T-helper 22 cell (primary cell): ENCODE data around the gene SMIM3.
"Not testable (repeated sequence)": the region's sequence is repeated elsewhere in the genome, so short reads cannot be mapped to it uniquely, and the experiment has no call there.

Experiments used
- DNase-seq: peaks from one replicate; pipeline ENCODE4 v3.0.0-alpha.2; 2020; ENCODE audit warnings: low read depth

Gene SMIM3

DNA sequence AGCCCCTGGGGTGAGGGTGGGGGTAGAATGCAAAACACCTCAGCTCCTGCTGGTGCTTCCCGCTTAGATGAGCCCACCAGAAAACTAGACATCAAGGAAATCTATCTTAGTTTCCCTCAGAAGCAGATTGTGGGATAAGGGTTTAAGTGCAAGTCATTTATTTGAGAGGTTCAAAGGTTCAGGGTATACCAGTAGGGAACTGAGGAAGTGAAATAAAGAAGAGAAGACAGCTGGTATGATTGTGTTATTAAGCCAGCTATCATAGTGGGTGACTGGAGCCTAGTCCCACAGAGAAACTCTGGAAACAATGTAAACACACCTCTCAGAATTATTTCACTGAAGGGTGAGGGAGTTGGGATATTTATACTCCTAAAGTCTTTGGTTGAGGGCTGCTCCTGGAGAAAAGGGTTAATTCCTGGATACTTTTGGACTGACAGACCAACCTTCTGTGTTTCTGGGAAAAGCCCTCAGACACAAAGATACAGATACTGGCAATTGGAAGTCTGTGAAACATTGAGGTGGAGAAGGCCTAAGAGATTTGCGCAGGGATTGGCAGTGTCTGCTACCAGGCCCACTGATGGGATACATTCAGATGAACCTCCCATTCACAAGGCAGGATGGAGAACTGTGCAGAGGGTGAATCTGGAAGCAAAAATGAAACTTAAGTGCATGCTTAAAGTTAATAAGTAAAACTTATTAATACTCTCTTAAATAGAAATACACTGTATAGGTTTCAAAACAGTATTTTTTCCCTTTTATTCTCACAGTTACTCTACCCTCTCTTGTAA lies 13.4 kb upstream of the SMIM3 start:
- no peak for DNase-seq

DNA sequence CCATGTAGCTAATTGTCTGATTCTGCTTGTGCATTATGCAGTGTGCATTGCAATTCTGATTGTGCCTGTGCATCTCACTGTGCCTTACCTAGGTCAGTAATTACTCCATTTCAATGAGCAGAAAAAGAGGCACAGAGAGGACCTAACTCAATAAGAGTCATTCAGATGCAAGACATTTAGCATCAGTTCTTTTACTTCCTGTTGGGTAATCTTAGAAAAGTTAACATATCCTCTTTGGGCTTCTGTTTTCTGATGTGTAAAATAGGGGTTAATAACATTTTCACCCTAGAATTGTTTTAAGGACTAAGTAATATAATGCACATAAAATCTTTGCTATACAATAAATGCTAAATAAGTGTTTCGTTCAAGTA lies 12.8 kb upstream of the SMIM3 start:
- DNase-seq: no peak

DNA sequence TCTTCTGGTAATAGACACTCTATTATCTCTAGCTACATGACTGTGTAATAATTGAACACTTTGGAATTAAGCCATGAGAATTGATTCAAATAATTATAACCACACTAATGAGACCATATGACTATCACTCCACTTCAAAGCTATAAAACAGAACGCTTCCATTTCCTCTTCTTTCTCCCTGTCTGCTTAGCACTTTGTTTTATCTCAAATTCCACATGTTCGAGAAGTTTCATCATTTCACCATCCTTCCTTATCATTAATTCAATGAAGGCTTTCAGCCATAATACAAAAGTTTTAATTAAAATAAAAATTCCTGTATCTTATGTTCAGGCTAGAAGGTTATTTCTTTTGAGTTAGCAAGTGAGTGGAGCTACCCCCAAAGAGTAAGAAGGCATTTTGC lies 12.3 kb upstream of the SMIM3 start:
- no peak for DNase-seq

DNA sequence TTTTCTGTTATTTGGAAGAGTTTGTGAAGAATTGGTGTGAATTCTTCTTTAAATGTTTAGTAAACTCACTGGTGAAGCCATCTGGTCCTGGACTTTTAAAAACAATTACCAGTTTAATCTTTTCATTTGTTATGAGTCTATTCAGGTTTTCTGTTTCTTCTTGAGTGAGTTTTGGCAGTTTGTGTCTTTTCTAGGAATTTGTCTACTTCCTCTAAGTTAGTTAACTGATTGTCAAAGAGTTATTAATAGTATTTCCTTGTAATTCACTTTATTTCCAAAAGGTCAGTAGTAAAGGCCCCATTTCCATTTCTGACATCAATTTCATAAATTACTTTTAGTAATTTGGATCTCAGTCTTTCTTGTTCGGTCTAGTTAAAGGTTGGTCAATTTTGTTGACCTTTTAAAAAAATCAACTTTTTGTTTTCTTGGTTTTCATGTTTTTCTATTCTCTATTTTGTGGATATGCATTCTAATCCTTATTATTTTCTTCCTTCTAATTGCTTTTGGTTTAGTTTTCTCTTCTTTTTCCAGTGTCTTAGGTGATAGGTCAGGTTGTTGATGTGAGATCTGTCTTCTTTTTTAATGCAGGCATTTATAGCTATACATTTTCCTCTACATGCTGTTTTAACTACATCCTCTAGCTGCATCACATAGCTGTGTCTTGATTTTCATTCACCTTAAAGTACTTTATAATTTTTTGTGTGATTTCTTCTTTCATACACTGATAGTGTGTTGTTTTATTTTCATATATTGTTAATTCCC lies 7.3 kb upstream of the SMIM3 start:
- DNase-seq: no peak

DNA sequence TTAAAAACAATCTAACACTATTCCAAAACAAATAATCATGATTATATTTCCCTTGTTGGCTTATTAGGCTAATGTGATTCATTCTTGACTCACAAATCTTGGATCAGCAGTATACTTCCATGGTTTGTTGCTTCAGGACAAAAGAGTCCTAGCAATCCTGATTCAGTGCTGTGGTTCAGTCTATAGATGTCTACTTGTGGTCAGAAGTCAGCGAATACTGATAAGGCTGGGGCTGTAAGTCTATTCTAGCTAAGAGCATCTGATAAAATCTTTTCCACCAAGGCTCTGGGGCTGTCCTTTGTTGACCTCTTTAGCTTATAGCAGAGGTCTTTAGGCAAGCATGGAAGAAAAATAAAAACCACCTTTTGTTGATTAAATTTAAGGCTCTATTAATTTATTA lies 4.4 kb upstream of the SMIM3 start:
- DNase-seq: no peak

DNA sequence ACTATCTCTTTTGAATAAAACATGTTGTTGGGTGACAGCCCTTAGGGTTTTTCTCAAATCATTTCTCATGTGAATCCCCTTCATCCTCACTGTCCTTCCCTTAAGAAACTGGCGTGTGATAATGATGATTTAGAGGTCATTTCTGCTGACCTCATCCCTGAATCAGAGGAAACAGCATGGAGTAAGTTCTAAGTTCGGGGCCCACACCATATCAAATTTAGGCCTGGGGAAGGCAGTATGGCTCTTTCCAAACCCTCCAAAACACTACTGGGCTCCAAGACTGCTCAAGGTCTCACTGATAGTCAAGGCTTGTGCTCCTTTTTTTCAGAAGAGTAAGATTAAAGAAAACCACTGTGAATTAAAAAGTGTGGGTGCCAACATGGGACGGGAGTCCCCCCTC lies 872 bp upstream of the SMIM3 start:
- DNase-seq: no peak

DNA sequence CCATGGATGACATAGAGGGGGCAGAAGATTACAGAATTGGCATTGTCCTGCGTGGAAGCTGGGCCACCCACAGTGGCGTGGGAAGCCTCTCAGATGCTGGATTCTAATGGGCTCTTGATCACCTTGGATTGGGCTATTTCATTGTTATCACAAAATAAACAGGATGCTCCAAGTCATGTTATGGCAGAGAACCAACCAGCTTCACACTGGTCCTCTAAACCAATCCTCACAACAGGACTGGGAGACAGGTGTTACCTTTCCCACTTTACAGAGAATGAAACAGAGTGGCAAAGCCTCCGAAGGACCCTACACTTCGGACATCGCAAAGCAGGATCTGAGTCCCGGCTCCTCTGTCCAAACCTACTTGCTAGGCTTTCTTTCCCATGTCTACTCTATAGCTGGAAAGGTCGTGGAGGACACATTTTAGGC lies 455 bp upstream of the SMIM3 start:
- no peak for DNase-seq

DNA sequence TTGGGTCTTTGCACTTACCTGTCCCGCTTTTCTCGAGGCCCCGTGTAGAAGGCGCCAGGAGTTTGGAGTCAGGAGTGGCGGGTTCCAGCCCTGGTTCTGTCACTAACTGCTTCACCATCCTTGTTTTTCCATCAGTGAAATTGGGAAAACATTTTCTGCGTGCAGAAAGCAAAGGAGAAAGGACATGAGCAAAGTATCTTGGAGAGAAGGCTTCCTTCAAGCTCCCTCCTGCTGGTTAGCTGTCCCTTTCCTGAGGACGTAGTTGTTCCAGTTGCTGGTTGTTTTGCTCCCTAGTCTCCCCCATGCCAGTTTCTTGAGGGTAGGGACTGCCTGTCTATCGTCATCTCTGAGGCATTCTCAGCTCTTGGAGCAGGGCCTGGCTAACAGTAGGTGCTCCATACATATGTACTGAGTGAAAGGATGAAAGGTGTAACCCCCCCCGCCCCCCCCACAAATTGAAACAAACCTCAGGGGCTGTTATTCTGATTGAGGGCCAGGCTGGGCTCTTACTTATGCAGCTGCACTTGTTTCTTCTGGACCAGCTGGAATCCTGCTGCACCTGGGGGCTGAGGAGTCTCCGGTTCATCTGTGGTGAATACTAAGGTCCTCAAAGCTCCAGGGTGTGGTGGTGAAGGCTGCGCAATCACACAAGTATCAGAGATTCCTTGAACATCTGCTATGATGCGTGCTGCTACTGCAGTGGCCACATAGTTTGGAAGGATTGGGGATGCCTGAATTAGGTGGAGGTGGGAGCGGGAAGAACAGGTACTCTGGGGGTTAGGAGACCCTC lies 1.0 kb downstream of the SMIM3 start:
- no peak for DNase-seq

DNA sequence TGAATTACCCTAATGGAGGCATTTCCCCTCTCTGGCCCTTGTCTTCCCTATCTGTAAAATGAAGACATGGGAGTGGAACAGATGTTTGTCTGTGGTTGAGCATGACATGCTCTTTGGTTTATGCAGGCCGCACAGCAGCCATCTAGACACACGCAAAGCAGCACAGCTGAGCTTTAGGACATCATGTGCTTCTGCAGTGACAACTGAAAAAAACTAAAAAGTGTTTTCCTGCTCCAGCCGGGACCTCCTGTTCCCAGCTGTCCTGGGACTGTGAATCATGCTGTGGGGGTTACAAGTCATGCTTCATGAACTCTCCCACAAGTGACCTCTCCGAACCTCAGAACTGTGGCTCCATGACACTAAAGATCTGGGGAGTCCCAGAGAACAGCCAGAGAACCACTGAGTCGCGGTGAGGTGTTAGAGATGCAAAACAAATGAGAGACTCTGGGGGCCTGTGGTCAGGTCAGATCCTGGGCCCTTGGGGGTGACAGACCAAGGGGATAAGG lies 1.7 kb downstream of the SMIM3 start:
- DNase-seq: no peak

DNA sequence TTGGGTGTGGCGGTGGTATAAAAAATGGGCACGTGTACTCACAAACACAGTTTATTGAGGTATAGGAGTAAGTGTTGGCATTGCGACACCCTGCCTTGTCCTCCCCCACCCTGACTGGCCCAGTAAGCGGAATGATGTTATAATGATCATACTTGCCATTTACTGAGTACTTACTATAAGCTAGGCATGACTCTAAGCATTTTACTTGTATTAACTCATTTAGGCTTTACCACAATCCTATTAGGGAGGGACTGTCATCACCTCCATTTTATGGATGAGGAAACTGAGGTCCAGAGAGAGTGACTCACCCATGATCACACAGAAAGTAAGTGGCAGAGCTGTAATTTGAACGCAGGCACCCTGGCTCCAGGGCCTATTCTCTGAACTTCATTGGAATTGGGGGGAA lies 2.3 kb downstream of the SMIM3 start:
- no peak for DNase-seq

DNA sequence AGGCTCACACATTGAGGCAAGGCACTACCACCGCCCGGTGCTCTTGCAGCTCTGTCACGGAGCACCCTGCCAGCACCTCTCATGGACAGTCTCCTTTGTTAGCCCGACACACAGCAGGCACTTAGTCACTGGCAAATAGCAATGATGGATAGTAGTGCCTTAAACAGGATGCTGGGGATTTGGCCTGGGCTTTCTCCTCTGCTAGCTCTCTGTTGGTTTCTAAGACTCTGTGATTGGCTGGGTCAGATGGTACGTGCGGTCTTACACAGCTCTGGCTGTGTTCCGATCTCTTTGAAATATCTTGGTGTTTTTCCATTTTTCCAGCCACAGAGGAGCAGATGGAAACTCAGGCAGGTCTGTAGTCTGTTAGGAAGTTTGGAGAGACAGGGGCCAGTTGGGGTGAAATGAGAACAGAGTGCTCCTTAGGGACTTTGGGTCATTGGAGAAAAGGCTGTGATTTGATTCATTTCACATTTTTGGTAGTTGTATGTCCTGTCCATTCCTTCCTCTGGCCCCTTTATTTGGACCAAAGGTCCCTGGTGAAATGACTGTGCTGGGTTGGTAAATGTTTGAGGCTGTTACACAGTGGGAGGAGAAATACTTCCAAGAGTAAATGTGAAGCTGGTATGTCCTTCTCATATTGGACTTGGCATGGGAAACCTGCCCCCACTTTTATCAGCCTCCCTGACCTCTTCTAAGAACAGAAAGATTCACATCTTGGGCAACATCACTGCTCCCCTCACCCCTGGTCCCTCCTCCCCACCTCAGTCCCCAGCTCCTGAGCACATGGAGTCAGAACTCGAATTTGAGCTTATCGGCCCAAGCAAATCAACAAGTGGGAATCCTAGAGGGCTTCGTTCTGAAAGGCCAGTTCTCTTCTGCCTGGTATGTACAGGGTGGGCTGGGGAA lies 3.4 kb downstream of the SMIM3 start:
- no peak for DNase-seq

DNA sequence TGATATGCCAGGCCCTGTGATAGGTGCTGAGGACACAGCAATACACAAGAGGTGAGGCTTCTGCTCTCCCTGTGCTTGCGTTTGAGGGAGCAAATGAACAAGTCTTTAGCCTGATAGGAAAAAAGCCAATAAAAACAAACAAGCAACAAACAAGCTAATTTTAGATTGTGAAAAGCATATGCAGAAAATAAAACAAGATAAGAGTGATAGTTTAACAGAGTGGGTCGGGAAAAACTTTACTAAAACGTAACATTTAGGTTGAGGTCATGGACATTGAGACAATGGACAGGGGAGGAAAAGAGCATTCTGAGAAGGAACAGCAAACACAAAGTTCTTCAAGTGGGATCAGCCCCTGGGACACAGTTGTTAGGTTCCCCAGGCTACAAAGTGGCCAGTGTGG lies 4.3 kb downstream of the SMIM3 start:
- no peak for DNase-seq

DNA sequence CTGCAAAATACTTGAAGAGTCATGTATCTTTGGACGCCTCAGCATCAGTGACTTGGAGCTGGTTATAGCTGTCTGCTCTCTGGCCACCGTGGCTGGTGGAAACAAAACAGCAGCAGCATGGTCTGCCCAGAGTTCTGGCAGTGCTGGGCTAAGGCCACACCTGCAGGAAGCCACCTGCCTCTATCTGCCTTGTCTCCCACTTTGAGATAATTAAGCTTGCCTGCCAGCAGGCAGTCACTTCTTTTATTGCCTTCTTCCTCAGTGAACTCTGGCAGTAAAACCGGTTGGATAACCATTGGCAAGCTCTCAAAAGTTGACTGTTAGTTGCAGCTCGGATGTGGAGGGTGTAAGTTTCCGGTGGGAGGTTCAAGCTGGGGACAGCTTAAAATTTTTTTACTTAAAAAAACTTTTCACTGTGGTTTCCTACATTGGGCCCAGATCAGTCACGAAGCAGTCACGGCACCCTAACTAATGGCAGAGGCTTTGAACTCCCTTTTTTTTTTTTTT lies 4.9 kb downstream of the SMIM3 start:
- peak; percentile 68 for DNase-seq

DNA sequence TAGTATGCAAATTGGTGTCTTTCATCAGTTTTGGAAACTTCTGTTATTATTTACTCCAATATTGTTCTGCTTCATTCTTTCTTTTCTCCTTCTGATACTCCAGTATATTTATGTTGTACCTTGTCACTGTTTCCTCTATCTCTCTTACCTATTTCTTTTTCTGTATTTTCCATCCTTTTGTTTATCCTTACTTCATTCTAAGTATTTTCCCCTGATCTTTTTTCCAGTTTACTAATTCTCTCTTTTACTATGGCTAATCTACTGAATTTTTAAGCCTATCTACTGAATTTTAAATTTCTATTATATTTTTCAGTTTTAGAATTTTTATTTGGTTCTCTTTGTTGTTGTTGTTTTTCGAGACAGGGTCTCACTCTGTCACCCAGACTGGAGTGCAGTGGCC lies 7.4 kb downstream of the SMIM3 start:
- DNase-seq: no peak

DNA sequence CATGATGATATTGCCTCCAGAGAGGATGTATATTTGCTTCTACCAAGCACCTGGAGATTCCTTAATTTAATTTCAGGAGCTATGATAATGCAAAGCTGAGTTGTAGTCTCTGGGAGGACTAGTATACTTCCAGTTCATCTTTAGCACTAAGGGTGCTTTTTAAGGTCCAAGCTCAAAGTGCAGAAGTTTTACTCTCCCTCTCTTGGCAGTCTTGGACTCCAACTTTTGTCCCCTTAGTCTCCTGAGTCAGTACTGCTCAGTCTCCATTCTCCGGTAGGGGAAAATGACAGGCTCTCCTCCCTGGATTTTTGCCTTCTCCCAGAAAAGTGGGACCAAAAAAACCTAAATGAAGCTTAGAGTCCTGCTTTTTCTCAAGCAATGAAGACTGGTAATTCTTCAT lies 8.3 kb downstream of the SMIM3 start:
- DNase-seq: no peak

DNA sequence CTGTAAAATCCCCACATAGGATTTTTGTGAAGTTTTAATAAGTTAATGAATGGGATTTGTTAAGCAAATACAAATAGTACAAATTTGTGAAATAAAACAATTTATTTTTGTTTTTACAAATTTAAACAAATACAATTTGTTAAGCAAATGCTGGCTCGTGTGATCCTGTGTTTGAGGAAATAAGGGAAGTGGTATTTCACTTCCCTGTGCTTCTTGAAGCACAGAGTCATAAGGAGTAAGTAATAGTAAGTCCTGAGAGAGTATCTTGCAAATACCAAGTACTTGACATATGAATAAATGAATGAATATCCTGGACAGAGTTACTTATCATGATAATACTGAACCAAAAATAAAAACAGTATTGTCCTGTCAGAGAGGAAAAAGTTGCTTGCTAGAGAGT lies 9.1 kb downstream of the SMIM3 start:
- DNase-seq: no peak

DNA sequence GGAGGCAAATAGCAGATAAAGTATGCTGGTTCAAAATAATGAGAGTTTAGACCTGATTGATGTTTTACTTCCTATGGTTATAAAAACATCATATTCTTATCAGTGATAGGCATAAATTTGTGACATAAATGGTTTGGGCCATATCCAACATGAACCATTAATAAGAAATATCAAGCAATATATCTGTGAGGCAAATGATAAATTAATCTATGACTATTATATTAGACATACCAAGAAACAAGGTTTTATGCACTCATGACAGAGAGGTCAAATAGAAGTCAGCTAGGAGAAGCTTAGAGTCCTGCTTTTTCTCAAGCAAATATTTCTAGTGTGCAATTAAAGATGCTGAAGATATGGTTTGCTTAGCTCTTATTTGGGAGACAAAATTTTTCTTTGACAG lies 10.4 kb downstream of the SMIM3 start:
- DNase-seq: no peak

DNA sequence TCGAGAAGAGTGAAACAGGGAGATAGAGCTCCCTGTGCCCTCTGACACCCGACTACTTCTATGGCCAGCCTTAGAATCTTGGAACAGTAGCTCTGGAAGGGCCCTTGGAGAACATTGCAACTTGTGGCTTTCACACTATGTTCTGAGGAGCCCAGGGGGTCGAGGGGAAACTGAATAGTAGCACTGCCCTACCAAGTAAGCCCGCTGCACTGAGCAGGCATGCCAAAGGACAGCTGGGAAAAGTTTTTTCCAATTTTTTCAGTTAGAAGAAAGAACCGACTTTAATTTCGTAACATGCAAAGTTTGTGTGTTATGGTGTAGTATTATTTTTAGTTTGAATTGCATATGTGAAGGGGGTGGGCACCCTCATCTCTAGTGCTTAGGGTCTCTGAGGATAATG lies 10.9 kb downstream of the SMIM3 start:
- DNase-seq: no peak

DNA sequence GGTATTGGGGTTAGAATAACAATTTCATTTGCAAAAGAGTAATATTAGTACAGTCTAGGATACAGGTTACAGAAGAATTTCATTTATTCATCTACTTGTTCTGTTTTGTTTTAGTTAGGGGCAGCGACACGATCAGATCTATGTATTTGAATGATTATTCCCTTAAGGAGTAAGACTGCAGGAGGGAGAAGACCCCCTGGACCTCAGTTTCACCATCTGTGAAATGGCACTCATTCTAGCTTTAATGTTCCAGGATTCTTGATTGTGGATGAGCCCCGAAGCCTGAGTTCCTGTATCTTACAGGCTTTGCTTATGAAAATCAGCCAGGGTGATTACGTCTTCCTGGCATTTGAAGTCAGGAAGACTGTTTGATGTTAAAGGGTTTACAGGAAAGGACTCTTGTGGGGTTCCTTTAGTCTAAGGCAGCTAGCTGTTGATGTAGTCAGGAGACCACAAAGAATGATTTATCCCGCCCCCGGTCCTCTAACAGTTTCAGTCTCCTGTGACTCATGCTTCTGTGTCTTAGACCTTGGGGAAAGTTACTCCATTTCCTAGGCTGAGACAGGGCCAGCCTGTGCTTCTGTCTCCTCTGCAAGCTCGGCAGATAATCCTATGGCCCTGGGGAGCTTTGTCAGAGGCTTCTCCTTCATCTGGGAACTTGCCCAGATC lies 11.5 kb downstream of the SMIM3 start:
- peak; percentile 57 for DNase-seq

DNA sequence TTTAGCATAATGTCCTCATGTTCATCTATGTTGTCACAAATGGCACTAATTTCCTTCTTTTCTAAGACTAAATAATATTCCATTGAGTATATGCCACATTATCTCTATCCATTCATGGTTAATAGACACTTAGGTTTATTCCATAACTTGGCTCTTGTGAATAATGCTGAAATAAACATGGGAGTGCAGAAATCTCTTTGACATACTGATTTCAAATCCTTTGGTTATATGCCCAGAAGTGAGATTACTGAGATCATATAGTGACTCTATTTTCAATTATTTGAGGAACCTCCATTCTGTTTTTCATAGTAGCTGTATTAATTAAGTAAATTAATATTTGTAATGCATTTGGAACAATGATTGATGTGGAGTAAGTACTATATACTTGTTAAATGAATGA lies 13.0 kb downstream of the SMIM3 start:
- DNase-seq: no peak

DNA sequence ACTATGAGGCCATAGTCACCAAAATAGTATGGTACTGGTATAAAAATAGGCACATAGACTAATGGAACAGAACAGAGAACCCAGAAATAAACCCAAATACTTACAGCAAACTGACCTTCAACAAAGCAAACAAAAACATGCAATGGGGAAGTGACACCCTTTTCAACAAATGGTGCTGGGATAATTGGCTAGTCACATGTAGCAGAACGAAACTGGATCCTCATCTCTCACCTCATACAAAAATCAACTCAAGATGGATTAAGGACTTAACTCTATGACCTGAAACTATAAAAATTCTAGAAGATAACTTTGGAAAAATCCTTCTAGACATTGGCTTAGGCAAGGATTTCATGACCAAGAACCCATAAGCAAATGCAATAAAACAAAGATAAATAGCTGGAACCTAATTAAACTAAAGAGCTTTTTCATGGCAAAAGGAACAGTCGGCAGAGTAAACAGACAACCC lies 14.9 kb downstream of the SMIM3 start:
- DNase-seq: not testable (repeated sequence)
